ENCODE results near the gene DUSP22.
"Not testable (repeated sequence)": the region's sequence is repeated elsewhere in the genome, so short reads cannot be mapped to it uniquely, and the experiment has no call there.

The DUSP22 gene

GRCh38 chr6:280775-281468 is 11.4 kb upstream of the DUSP22 start:
- no peak for DNase-seq

GRCh38 chr6:281469-282103 is 10.7 kb upstream of the DUSP22 start:
- no peak for DNase-seq

DNA sequence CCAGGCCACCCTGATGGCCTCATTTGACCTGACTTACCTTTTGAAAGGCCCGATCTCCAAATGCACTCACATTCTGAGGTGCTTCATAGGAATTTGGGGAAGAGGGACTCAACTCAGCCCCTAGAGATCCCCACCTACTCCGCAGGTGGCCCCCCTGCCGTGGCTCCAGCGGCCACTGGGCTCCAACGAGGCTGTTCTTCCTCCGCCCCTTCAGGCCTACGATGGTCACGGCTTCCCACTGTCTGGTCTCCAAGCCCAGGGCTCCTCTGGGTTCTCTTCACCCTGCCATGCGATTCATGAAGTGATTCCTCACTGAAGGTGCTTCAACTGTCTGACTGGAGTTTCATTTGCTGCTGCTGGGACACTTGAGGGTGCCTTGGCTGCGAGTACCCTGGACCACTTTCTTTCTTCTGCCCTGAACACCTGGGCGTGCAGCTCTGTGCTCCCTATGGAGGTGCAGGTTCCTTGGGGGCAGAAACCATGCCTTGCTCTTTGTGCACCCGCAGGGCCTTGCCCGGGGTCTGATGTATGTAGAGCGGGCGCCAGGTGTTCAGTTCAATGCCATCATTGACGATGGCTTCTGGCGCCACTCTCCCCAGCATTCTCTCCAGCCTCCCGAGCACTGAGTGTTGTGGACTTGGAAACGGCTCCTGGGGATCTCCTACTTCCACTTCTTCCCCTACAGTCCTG is 10.0 kb upstream of the DUSP22 start:
- no peak for DNase-seq

DNA sequence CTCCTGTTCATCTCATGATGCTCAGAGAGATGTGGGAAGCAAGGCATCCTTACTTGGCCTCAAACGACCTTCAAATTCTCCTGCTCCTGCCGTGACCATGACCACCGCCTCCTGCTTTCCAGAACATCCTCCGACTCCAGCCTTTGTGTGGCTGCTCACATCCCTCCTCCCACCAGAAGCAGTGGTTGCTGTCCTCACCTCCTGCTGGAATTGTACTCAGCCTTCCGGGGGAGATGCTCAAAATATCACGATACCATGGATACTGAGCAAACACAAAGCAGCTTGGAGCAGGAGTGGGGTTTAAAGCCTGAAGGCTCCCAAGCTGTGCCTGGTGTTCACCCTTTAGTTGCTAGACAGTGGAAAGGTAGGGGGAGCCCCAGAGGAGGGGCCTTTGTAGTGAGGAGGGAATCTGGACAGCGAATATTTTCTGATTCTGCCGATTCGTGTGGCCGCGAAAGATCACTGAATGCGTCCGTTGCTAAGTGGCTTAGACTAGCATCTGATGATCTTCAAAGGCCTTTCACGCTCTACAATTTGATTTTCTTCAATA is 9.3 kb upstream of the DUSP22 start:
- no peak for DNase-seq

DNA sequence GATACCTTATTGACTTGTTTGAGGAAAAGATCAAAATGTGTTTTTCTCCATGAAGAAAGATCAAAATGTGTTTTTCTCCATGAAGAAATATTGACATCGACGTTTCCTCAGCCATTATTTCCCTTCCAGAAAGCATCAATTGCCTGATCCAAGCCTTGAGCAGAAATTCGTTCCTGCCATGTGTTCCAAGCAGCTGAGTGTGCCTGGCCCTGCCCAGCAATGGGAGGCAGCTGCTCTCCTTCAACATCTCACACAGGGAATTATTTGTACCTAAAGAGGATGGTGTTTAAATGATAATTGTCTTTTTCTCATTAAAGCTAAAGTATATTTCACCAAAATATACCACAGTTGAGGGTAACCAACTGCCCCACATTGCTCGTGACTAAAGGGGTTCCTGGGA is 7.8 kb upstream of the DUSP22 start:
- DNase-seq, result no peak

GRCh38 chr6:285030-285771 is 7.1 kb upstream of the DUSP22 start:
- no peak for DNase-seq

DNA sequence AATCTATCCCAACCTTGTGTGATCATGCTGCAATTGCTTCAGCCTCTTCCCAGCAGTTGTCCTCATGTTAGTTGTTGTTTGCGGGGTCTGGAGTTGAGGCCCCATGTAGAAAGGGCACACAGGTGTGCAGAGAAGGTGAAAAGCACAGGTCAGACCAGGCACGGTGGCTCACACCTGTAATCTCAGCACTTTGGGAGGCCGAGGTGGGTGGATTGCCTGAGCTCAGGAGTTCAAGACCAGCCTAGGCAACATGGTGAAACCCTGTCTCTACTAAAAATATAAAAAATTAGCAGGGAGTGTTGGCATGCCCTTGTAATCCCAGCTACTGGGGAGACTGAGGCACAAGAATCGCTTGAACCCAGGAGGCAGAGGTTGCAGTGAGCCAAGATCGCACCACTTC is 6.4 kb upstream of the DUSP22 start:
- not testable (repeated sequence) for DNase-seq

DNA sequence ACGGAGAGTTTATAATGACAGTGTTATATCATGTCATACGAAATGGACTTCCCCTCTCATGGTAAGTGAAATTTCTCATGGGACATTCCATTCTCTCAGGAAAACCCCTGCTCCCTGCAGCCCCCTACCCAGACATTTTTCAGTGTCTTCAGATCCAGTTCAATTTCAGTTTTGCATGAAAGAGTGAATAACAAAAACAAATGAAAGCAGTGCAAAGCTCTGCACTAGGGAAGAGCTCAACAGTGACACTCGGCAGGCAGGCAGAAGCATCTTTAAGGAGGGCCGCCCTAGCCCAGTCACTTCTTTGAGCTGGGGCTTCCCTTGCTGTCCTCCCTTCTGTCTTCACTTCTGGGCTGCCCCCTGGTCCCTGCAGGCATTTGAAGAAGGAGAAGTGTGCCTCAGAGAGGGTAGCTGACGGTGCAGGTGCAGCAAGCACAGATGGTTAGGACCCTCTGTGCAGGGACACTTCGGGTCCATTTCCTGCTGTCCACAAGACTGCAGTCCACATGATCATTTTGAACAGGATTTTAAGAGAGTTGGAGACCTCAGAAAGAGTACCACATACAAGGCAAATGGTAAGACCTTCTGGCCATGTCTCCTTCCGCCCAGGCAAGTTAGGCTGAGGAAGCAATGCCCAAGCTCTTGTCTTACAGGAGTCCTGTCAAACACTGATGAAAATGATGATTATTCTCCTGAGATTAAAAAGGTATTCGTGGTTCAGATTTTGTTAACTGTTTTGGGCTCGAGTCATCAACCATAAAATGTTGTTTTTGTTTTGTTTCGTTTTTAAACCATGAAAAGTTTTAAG is 5.4 kb upstream of the DUSP22 start:
- no peak for DNase-seq

GRCh38 chr6:287489-287860 is 4.8 kb upstream of the DUSP22 start:
- DNase-seq, result no peak

DNA sequence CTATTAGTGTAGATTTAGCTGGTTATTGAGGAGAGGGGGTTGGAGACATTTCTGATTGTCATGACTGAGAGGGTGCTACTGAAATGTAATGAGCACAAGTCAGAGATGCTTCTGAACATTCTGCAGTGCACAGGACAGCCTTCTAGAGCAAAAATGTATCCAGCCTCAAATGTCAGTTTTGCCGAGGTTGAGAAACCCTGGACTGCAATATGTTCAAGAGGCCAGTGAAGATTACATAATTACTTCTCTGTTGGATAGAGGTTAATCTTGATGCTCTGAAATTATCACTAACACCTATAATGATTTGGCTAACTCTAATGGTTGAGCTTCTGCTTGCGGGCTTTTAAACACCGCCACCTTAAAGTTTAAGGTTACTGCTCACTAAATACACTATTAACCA is 3.4 kb upstream of the DUSP22 start:
- no peak for DNase-seq

GRCh38 chr6:290111-290922 is 2.0 kb upstream of the DUSP22 start:
- DNase-seq, result no peak

- DNase-seq, result no peak
Measured at GRCh38 chr6:291204-291696, 1.0 kb upstream of the DUSP22 start.

- no peak for DNase-seq
Measured at GRCh38 chr6:292506-293192, 362 bp downstream of the DUSP22 start.

DNA sequence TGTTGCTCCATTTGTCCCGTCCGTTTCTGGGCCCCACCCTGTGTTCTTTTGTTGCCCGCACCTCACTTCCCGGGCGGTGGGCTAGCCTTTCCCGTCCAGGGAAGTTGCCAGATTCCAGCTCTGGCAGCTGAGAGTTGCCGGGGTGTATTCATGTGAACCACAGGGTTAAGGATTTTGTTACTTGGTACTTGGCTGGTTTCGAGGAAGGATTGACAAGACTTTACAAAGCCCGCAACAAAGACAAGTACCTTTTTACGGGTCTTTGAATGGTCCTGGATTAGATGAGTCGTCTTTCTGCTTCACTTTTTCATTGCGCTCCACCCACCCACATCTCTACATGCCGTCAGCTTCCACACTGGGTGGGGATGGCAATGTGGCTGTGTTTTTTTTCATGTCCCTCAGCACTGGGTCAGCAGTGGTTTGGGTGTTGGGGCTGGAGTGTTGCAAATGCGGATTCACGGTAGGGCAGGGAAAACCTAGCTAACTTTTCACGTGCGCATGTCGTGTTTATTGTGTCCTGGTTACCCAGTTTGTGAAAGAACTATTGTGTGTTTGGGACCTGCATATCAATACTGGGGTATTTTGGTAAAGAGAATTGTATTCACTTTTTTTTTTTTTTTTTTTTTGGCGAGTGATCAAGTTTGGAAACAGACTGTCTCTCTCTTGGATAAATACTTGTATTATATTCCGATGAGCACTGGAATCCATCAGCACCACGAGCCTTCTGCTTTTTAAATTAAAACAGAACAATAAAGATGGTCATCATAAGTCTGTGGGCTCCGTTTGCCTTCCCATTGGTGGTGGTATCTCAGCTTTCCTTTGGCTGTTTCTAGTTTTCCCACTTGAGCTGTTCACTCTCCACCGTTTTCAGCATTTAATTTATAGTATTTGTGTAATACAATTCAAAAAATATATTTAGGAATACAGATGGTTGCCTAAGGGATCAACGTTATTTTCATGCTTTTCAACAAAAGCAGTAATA is 1.2 kb downstream of the DUSP22 start:
- no peak for DNase-seq

- no peak for DNase-seq
Measured at GRCh38 chr6:294656-295565, 2.6 kb downstream of the DUSP22 start.

GRCh38 chr6:296151-297122 is 4.2 kb downstream of the DUSP22 start:
- no peak for DNase-seq

All from NCI-H446 treated with DMSO at 0.1 percent for 48 hours (cell line).